HepG2 (cell line): Measurements from ENCODE around the gene FOSB. TPM values are rescaled to one million over a fixed set of nuclear protein-coding genes. Genes with fewer than 3 reads are reported as not detected.

Experiments used
- DR1 ChIP-seq: sonication (generic); formaldehyde crosslinking; IDR thresholded peaks from 2 replicates; pipeline ENCODE4 v1.8.0; 2021; ENCODE audit warnings: mild to moderate bottlenecking, missing genetic modification reagents, inconsistent platforms
- HNF4G ChIP-seq, 2 experiments: sonication (generic) in 1 of 2; formaldehyde crosslinking in 1 of 2; IDR thresholded peaks; 2 replicates each; pipeline versions ENCODE4 v1.4.0 to v1.6.1; 2011 to 2020; ENCODE audit warnings: borderline replicate concordance in 2 of 2, low read depth in 2 of 2, mild to moderate bottlenecking in 2 of 2, low read length in 1 of 2, missing genetic modification reagents in 1 of 2, moderate library complexity in 1 of 2
- KLF15 ChIP-seq: sonication (generic); formaldehyde crosslinking; IDR thresholded peaks from 2 replicates; pipeline ENCODE4 v1.8.1; 2023; ENCODE audit warnings: borderline replicate concordance, mild to moderate bottlenecking, inconsistent platforms, missing genetic modification reagents, mixed read lengths
- POLR2AphosphoS2 ChIP-seq: IDR thresholded peaks from 2 replicates; pipeline ENCODE4 v1.6.1; 2011; ENCODE audit warnings: low read depth, low read length, improper control_type of control experiment
- ZMYM2 ChIP-seq: sonication (generic); formaldehyde crosslinking; IDR thresholded peaks from 2 replicates; pipeline ENCODE4 v1.8.0; 2022; ENCODE audit warnings: mild to moderate bottlenecking, missing genetic modification reagents
- ZMYM3 ChIP-seq: sonication (generic); formaldehyde crosslinking; IDR thresholded peaks from 2 replicates; pipeline ENCODE4 v1.5.1; 2020; ENCODE audit warnings: mild to moderate bottlenecking, missing genetic modification reagents
- ZMYM4 ChIP-seq: sonication (generic); formaldehyde crosslinking; IDR thresholded peaks from 2 replicates; pipeline ENCODE4 v1.8.1; 2023; ENCODE audit warnings: mild to moderate bottlenecking, missing genetic modification reagents
- ZNF644 ChIP-seq: IDR thresholded peaks from 2 replicates; pipeline ENCODE4 v1.6.1; 2016; ENCODE audit warnings: low read depth
- ZNF768 ChIP-seq: sonication (generic); formaldehyde crosslinking; IDR thresholded peaks from 2 replicates; pipeline ENCODE4 v1.4.0; 2020; ENCODE audit warnings: missing genetic modification reagents
- polyA plus RNA-seq, 8 experiments: library from polyadenylated mRNA; depleted of rRNA in 3 of 8; stranded (reverse) in 7 of 8; unstranded in 1 of 8; fragments of >200 nt; fragmentation: Illumina TruSeq in 4 of 8; extraction: Trizol in 4 of 8; gene quantifications; 2 replicates each; pipeline versions ENCODE4 v1.2.1 to v1.2.3, GENCODE V29; 2011 to 2016; ENCODE audit warnings: low read depth in 4 of 8, missing spikeins in 1 of 8, mixed read lengths in 1 of 8; ENCODE audit not compliant: insufficient read depth in 1 of 8
- total RNA-seq, 5 experiments: library from RNA; depleted of rRNA; stranded (reverse); fragments of >200 nt; fragmentation: Illumina TruSeq; extraction: Trizol; gene quantifications; 2 replicates each; pipeline ENCODE4 v1.2.3, GENCODE V29; 2016; ENCODE audit warnings: low read depth in 1 of 5
- TF ChIP-seq, protein P1 (sequence below): sonication (generic); formaldehyde crosslinking; IDR thresholded peaks from 2 replicates; pipeline ENCODE4 v1.5.1; 2020; ENCODE audit warnings: mild to moderate bottlenecking, missing genetic modification reagents, borderline replicate concordance
- TF ChIP-seq, protein P2 (sequence below), 2 experiments: fragments of 450-650 bp in 1 of 2; sonication (generic) in 1 of 2; formaldehyde crosslinking in 1 of 2; IDR thresholded peaks; 2 replicates each; pipeline versions ENCODE4 v1.6.1 to v1.8.0; 2016 to 2022; ENCODE audit warnings: antibody characterized with exemption in 1 of 2, mild to moderate bottlenecking in 1 of 2, missing genetic modification reagents in 1 of 2
- TF ChIP-seq, protein P3 (sequence below): sonication (generic); formaldehyde crosslinking; IDR thresholded peaks from 2 replicates; pipeline ENCODE4 v1.8.0; 2022; ENCODE audit warnings: missing genetic modification reagents, low read depth, mild to moderate bottlenecking, borderline replicate concordance

The FOSB gene
- total and polyA plus RNA-seq, 2 of the 13 experiments (the other 11 are each of a cell fraction or from before 2014, with no cell fraction given) = 2.8 to 6.0 TPM

DNA sequence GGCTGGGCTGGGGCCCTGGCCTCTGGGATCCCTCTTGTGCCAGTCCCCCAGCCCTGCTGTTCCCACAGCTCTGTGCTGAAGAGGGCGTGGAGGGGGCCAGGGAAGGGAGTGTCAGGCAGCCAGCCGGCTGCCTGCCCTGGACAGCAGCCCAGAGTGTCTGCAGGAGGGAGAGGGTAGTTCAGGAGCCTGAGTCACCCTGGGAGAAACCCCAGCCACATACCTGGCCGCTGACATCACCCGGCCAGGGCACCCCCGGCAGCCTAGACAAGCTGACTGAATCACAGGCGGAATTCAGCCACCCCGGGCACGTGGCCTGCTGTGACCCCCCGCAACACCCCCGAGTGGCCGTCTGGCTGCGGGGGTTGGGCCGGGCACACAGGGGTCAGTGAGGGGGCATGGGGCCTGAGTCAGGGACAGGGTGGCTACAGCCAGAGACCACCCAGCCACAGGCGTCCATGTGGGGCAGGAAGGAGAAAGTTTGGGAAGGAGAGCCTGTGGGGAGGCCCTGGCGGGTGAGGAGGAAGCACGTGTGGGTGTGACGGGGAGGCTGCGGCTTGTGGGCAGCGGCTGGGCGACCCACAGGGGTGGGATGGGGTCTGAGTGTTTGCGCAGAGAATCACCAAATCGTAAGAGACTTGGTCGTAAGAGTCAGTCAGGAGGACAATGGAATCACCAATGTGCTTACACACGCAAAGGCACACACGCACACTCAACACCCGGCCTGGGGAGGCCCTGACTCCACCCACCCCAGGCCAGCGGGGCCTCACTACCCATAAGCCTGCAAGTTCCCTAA is 11.9 kb upstream of the FOSB start (continued):
- TF ChIP-seq, protein P1, sequence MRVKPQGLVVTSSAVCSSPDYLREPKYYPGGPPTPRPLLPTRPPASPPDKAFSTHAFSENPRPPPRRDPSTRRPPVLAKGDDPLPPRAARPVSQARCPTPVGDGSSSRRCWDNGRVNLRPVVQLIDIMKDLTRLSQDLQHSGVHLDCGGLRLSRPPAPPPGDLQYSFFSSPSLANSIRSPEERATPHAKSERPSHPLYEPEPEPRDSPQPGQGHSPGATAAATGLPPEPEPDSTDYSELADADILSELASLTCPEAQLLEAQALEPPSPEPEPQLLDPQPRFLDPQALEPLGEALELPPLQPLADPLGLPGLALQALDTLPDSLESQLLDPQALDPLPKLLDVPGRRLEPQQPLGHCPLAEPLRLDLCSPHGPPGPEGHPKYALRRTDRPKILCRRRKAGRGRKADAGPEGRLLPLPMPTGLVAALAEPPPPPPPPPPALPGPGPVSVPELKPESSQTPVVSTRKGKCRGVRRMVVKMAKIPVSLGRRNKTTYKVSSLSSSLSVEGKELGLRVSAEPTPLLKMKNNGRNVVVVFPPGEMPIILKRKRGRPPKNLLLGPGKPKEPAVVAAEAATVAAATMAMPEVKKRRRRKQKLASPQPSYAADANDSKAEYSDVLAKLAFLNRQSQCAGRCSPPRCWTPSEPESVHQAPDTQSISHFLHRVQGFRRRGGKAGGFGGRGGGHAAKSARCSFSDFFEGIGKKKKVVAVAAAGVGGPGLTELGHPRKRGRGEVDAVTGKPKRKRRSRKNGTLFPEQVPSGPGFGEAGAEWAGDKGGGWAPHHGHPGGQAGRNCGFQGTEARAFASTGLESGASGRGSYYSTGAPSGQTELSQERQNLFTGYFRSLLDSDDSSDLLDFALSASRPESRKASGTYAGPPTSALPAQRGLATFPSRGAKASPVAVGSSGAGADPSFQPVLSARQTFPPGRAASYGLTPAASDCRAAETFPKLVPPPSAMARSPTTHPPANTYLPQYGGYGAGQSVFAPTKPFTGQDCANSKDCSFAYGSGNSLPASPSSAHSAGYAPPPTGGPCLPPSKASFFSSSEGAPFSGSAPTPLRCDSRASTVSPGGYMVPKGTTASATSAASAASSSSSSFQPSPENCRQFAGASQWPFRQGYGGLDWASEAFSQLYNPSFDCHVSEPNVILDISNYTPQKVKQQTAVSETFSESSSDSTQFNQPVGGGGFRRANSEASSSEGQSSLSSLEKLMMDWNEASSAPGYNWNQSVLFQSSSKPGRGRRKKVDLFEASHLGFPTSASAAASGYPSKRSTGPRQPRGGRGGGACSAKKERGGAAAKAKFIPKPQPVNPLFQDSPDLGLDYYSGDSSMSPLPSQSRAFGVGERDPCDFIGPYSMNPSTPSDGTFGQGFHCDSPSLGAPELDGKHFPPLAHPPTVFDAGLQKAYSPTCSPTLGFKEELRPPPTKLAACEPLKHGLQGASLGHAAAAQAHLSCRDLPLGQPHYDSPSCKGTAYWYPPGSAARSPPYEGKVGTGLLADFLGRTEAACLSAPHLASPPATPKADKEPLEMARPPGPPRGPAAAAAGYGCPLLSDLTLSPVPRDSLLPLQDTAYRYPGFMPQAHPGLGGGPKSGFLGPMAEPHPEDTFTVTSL (CRISPR knock-in tag) = peak; percentile 70; the same call in 1 of the 2 replicates
- TF ChIP-seq ZMYM4 (CRISPR knock-in tag) (no peak), ZNF644 (no peak), ZNF768 (CRISPR knock-in tag) (peak; percentile 78; the same call in 1 of the 2 replicates), KLF15 (no peak), POLR2AphosphoS2 (no peak), HNF4G (IDR thresholded peaks at IDR 0.05; ENCODE audit: borderline replicate concordance, low read depth, low read length) (no peak), HNF4G (CRISPR knock-in tag; IDR thresholded peaks at IDR 0.05; ENCODE audit: borderline replicate concordance, low read depth) (no peak), ZMYM3 (CRISPR knock-in tag) (peak; percentile 53; the same call in 1 of the 2 replicates), DR1 (CRISPR knock-in tag) (no peak), ZMYM2 (CRISPR knock-in tag) (0 out of 2 replicates have a peak, but pooled peaks have one; percentile 37)
- TF ChIP-seq, protein P2, sequence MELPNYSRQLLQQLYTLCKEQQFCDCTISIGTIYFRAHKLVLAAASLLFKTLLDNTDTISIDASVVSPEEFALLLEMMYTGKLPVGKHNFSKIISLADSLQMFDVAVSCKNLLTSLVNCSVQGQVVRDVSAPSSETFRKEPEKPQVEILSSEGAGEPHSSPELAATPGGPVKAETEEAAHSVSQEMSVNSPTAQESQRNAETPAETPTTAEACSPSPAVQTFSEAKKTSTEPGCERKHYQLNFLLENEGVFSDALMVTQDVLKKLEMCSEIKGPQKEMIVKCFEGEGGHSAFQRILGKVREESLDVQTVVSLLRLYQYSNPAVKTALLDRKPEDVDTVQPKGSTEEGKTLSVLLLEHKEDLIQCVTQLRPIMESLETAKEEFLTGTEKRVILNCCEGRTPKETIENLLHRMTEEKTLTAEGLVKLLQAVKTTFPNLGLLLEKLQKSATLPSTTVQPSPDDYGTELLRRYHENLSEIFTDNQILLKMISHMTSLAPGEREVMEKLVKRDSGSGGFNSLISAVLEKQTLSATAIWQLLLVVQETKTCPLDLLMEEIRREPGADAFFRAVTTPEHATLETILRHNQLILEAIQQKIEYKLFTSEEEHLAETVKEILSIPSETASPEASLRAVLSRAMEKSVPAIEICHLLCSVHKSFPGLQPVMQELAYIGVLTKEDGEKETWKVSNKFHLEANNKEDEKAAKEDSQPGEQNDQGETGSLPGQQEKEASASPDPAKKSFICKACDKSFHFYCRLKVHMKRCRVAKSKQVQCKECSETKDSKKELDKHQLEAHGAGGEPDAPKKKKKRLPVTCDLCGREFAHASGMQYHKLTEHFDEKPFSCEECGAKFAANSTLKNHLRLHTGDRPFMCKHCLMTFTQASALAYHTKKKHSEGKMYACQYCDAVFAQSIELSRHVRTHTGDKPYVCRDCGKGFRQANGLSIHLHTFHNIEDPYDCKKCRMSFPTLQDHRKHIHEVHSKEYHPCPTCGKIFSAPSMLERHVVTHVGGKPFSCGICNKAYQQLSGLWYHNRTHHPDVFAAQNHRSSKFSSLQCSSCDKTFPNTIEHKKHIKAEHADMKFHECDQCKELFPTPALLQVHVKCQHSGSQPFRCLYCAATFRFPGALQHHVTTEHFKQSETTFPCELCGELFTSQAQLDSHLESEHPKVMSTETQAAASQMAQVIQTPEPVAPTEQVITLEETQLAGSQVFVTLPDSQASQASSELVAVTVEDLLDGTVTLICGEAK (IDR thresholded peaks at IDR 0.05) = no peak
- TF ChIP-seq, protein P2 (CRISPR knock-in tag; IDR thresholded peaks at IDR 0.05) = peak; percentile 39; the same call in 1 of the 2 replicates
- TF ChIP-seq, protein P3, sequence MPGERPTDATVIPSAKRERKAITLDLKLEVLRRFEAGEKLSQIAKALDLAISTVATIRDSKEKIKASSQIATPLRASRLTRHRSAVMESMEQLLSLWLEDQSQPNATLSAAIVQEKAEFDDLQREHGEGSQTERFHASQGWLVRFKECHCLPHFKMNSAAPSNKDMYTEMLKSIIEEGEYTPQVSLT (CRISPR knock-in tag) = no peak
